GM12872 (cell line): ENCODE results near the gene NUDT14.

Source experiments
- TF ChIP-seq, protein P1 (sequence below): IDR thresholded peaks from 3 replicates; pipeline ENCODE4 v1.5.1; 2011; ENCODE audit warnings: low read depth, mild to moderate bottlenecking, low read length, moderate library complexity; ENCODE audit not compliant: insufficient read depth

Gene NUDT14

DNA sequence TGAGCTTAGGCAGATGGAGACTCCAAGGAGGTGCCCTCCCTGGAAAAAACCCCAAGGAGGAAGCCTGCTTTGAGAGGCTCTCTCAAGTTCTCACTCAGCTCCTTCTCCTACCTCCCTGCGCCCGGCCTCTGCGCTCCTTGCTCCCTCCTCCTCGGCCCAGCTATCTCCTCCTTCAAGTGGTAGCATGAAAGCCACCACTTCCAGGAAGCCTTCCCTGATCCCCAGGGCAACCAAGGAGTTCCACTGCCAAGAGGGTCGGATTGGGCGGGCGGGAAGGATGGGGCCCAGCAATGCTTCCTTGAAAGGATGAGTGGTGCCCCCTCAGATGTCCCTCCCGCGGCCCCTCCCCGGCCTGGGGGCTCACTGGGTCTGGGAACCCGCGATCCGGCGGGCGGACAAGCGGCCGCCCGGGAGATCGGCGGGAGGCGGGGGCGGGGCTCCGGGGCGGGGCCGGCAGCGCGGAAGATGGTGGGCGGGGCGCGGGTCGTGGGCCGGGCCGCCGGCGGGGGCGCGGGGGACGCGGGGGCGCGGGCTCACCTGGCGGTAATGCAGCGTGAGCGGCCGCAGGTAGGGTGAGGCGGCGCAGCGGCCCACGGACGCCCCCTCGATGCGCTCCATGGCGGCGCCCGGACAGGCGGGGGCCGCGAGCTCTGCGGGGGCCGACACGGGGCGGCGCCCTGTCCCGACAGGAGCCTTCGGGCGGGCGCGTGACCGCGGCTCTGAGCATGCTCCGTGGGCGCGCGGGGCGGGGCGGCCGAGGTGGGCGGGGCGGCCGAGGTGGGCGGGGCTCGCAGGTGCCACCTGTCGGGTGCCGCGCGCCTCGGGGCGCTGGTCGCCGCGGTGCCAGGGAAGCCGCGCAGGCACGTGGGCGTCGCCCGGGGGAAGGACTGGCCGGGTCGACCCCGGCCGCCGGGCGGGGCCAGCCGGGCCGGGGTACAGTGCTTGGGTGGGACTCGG, at the start of gene NUDT14:
Gene NUDT14 (minus strand): TSS at position 721 of the 957 bp plus-strand sequence. CDS start 103 bp downstream, at position 618.
- TF ChIP-seq, protein P1, sequence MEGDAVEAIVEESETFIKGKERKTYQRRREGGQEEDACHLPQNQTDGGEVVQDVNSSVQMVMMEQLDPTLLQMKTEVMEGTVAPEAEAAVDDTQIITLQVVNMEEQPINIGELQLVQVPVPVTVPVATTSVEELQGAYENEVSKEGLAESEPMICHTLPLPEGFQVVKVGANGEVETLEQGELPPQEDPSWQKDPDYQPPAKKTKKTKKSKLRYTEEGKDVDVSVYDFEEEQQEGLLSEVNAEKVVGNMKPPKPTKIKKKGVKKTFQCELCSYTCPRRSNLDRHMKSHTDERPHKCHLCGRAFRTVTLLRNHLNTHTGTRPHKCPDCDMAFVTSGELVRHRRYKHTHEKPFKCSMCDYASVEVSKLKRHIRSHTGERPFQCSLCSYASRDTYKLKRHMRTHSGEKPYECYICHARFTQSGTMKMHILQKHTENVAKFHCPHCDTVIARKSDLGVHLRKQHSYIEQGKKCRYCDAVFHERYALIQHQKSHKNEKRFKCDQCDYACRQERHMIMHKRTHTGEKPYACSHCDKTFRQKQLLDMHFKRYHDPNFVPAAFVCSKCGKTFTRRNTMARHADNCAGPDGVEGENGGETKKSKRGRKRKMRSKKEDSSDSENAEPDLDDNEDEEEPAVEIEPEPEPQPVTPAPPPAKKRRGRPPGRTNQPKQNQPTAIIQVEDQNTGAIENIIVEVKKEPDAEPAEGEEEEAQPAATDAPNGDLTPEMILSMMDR, result no peak

- TF ChIP-seq, protein P1, result no peak
Measured at GRCh38 chr14:105229099-105229655, 48.1 kb upstream of the NUDT14 start.

- TF ChIP-seq, protein P1, result no peak
Measured at GRCh38 chr14:105228562-105228961, 47.5 kb upstream of the NUDT14 start.

DNA sequence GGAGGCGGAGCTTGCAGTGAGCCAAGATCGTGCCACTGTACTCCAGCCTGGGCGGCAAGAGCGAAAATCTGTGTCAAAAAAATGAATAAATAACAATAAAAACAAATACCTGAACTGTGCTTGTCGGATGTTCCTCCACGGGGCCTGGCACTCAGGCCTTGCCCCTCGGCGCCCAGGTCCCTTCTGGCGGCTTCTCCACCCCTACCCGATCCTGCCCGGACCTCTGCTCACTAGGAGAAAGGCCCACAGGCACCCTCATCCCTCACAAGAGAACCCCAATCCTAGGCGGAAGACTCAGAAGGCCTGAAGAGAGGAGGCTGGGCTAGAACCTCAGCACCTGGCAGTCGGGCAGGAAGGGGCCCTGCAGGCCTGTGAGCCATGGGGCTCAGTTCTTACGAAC, 46.2 kb upstream of the NUDT14 start:
- TF ChIP-seq, protein P1, result no peak

- TF ChIP-seq, protein P1, result no peak
Measured at GRCh38 chr14:105226198-105226597, 45.1 kb upstream of the NUDT14 start.

DNA sequence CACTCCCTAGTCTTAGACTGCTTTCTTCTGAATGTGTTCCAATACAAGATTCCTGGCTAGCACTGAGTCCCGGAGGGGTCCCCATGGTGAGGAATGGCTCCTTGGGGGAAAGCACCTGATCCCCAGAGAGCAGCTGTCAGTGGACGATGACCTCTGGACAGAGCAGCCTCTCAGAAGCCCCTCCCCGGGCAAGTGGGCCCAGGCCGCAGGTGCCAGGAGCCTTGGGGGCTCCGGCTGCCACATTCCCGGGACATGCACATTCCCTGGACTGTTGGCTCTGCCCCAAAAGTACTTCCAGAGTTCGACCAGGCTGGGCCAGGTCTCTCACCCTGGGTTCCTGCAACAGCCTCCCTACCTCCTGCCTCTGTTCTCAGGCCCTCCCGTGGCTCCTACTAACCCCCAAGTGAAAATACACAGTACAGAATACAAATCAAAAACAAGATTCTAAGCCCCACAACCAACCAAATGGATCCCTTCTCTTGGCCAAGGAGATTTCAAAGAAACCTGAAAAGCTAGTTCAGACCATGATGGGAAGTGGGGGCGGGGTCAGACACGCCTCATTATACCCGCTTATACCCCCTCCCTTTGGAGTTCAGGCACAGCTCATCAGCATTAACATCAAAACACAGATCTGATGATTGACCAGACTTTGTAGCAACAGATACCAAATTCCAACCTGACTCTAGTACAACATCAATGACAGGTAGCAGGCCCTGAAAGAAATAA, 43.9 kb upstream of the NUDT14 start:
- TF ChIP-seq, protein P1, result no peak

DNA sequence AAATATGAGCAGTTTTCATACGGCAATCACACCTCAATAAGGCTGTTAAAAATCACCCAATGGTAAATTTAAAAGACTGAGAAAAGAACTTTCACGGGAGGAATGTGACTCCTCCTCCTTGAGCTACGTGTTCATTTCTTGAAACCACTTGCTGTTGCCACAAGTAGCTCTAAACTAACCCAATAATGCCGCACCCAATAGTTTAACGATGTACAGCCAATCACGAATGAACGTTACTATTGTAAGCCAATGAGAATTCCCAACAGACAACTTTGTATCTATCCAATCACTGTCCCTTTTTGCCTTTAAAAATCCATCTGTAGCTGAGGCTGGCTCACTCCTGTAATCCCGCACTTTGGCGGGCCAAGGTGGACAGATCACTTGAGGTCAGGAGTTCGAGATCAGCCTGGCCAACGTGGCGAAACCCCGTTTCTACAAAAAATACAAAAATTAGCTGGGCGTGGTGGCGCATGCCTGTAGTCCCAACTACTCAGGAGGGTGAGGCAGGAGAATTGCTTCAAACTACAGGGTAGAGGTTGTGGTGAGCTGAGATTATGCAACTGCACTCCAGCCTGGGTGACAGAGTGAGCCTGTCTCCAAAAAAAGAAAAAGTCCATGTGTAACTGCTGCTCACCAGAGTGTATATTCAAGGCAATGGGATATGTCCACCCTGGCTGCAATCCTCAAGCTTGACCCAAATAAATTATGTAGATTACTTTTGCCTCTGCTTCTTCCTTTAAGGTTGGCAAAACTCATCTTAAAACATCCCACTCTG, 42.8 kb upstream of the NUDT14 start:
- TF ChIP-seq, protein P1, result no peak
